Measurements from ENCODE around the gene PDE2A. TPM values are rescaled to one million over a fixed set of nuclear protein-coding genes. Genes with fewer than 3 reads are reported as not detected.

The PDE2A gene
- total and polyA plus RNA-seq, 11 donors = 16.8 to 53.7 (median 23.7) TPM

GRCh38 chr11:72592698-72593495, 81.3 kb downstream of the PDE2A start:
- ATAC-seq (no peak), DNase-seq (no peak)
- no peak overlapping the region for H3K27ac ChIP-seq
- H3K4me3 ChIP-seq = no peak overlapping the region
- no peaks in the 10 kb centered on the region for H3K9me3 ChIP-seq
- peaks cover 0 to 5% (median 0%) of the 10 kb centered on the region in 9 donors for H3K36me3 ChIP-seq
- WGBS, 4 donors = 88 to 94% (median 91%) methylated on average over 8 of the region's 8 CpGs
- peaks cover 0 to 37% (median 14%) of the 10 kb centered on the region in 9 donors for H3K27me3 ChIP-seq
- H3K4me1 ChIP-seq = peaks cover 0 to 14% (median 6%) of the 10 kb centered on the region in 12 donors
- no peak for TF ChIP-seq CTCF (IDR thresholded peaks at IDR 0.05)
- TF ChIP-seq POLR2A (IDR thresholded peaks at IDR 0.05) = no peak
- intact Hi-C loops (cut with DNase I) = loop anchor here in 1 of 10 donors (10.0 kb wide), 1 partner anchor 202 kb away; the partner anchor contains the start of gene STARD10

- whole genome bisulfite sequencing, 4 donors = 52 to 67% (median 61%) methylated on average over 10 of the region's 10 CpGs
- no peak for DNase-seq
- intact Hi-C loops (cut with DNase I) = loop anchor here in 1 of 10 donors (10.0 kb wide), 1 partner anchor 203 kb away; the partner anchor contains the start of gene STARD10
- H3K9me3 ChIP-seq = no peaks in the 10 kb centered on the region
- peaks cover 0 to 43% (median 14%) of the 10 kb centered on the region in 9 donors for H3K27me3 ChIP-seq
- no peak overlapping the region for H3K4me3 ChIP-seq
- H3K4me1 ChIP-seq = peaks cover 0 to 14% (median 6%) of the 10 kb centered on the region in 12 donors
- H3K36me3 ChIP-seq = peaks cover 0 to 5% (median 0%) of the 10 kb centered on the region in 9 donors
- no peak for TF ChIP-seq CTCF (IDR thresholded peaks at IDR 0.05)
- no peak for TF ChIP-seq POLR2A (IDR thresholded peaks at IDR 0.05)
- no peak for ATAC-seq
- H3K27ac ChIP-seq = no peak overlapping the region
Observed at GRCh38 chr11:72591785-72592502, 82.3 kb downstream of the PDE2A start.

GRCh38 chr11:72591023-72591422, 83.2 kb downstream of the PDE2A start:
- peaks cover 0 to 5% (median 0%) of the 10 kb centered on the region in 9 donors for H3K36me3 ChIP-seq
- peaks cover 0 to 14% (median 6%) of the 10 kb centered on the region in 12 donors for H3K4me1 ChIP-seq
- H3K27me3 ChIP-seq = peaks cover 0 to 45% (median 14%) of the 10 kb centered on the region in 9 donors
- no peak for DNase-seq
- TF ChIP-seq POLR2A (IDR thresholded peaks at IDR 0.05) (no peak), CTCF (IDR thresholded peaks at IDR 0.05) (no peak)
- no peak for ATAC-seq
- H3K27ac ChIP-seq = no peak overlapping the region
- no peaks in the 10 kb centered on the region for H3K9me3 ChIP-seq
- WGBS, 4 donors = 63 to 71% (median 67%) methylated on average over 4 to 5 of the region's 5 CpGs
- intact Hi-C loops (cut with DNase I) = loop anchor here in 1 of 10 donors (10.0 kb wide), 1 partner anchor 204 kb away; the partner anchor contains the start of gene STARD10
- no peak overlapping the region for H3K4me3 ChIP-seq

Data from heart left ventricle (tissue), 16 donors.